Measurements from ENCODE around the gene LIMCH1. TPM values are rescaled to one million over a fixed set of nuclear protein-coding genes. Genes with fewer than 3 reads are reported as not detected.

Gene LIMCH1
- total and polyA plus RNA-seq, 12 donors = 28.2 to 206 (median 62.3) TPM

- peaks cover 0 to 10% of the 10 kb centered on the region in 2 donors for H3K4me1 ChIP-seq (replicated peaks in 1 of 2)
- intact Hi-C loops (cut with DNase I) = no loop called here
- H3K27ac ChIP-seq = no peak overlapping the region
- DNase-seq = no peak
- TF ChIP-seq POLR2A (IDR thresholded peaks at IDR 0.05) (no peak), CTCF (IDR thresholded peaks at IDR 0.05) (no peak)
- H3K27me3 ChIP-seq = no peaks in the 10 kb centered on the region
- no peaks in the 10 kb centered on the region for H3K9me3 ChIP-seq (replicated peaks in 1 of 3)
- 91 to 97% (median 93%) methylated on average over 16 of the region's 16 CpGs for WGBS, 4 donors
- peaks cover 0 to 10% of the 10 kb centered on the region in 2 donors for H3K36me3 ChIP-seq (replicated peaks in 1 of 2)
- H3K4me3 ChIP-seq = no peak overlapping the region
Observed at GRCh38 chr4:41619161-41619560, 81.2 kb downstream of the LIMCH1 start.

GRCh38 chr4:41620594-41621256 lies 82.8 kb downstream of the LIMCH1 start:
- peaks cover 0 to 10% of the 10 kb centered on the region in 2 donors for H3K4me1 ChIP-seq (replicated peaks in 1 of 2)
- H3K4me3 ChIP-seq = no peak overlapping the region
- peaks cover 0 to 10% of the 10 kb centered on the region in 2 donors for H3K36me3 ChIP-seq (replicated peaks in 1 of 2)
- peak; percentile 42 to 65 (median 55) for DNase-seq
- H3K27me3 ChIP-seq = no peaks in the 10 kb centered on the region
- H3K27ac ChIP-seq = peak overlapping the region in 1 of 5 donors; percentile 10
- no peaks in the 10 kb centered on the region for H3K9me3 ChIP-seq (replicated peaks in 1 of 3)
- 46 to 58% (median 49%) methylated on average over 5 of the region's 5 CpGs for WGBS, 4 donors
- TF ChIP-seq CTCF (IDR thresholded peaks at IDR 0.05) (no peak), POLR2A (IDR thresholded peaks at IDR 0.05) (no peak)
- intact Hi-C loops (cut with DNase I) = no loop called here

GRCh38 chr4:41622787-41623186 lies 84.8 kb downstream of the LIMCH1 start:
- intact Hi-C loops (cut with DNase I) = no loop called here
- WGBS, 4 donors = 94 to 100% (median 97%) methylated on average over 2 of the region's 2 CpGs
- Histone ChIP-seq H3K4me1 (replicated peaks in 1 of 2) (peaks cover 0 to 10% of the 10 kb centered on the region in 2 donors), H3K9me3 (replicated peaks in 1 of 3) (no peaks in the 10 kb centered on the region), H3K27ac (no peak overlapping the region), H3K4me3 (no peak overlapping the region), H3K27me3 (no peaks in the 10 kb centered on the region), H3K36me3 (replicated peaks in 1 of 2) (peaks cover 0 to 10% of the 10 kb centered on the region in 2 donors)
- TF ChIP-seq POLR2A (IDR thresholded peaks at IDR 0.05) = no peak
- no peak for TF ChIP-seq CTCF (IDR thresholded peaks at IDR 0.05)
- DNase-seq = no peak

- H3K27ac ChIP-seq = no peak overlapping the region
- WGBS, 4 donors = 93 to 97% (median 96%) methylated on average over 3 of the region's 3 CpGs
Observed at GRCh38 chr4:41624765-41625164, 86.8 kb downstream of the LIMCH1 start.

More at GRCh38 chr4:41624765-41625164, 86.8 kb downstream of the LIMCH1 start:
- no peak for DNase-seq
- TF ChIP-seq CTCF (IDR thresholded peaks at IDR 0.05) (no peak), POLR2A (IDR thresholded peaks at IDR 0.05) (no peak)
- H3K9me3 ChIP-seq (replicated peaks in 1 of 3) = no peaks in the 10 kb centered on the region
- H3K4me1 ChIP-seq (replicated peaks in 1 of 2) = peaks cover 0 to 10% of the 10 kb centered on the region in 2 donors
- no peak overlapping the region for H3K4me3 ChIP-seq
- intact Hi-C loops (cut with DNase I) = no loop called here
- H3K36me3 ChIP-seq (replicated peaks in 1 of 2) = peaks cover 0 to 3% of the 10 kb centered on the region in 2 donors
- no peaks in the 10 kb centered on the region for H3K27me3 ChIP-seq

Data from adrenal gland (tissue), 12 donors.